Activated naive CD8-positive, alpha-beta T cell treated with anti-CD3 and anti-CD28 coated beads for 36 hours (primary cell): ENCODE results near the gene MLF2. TPM values are rescaled to one million over a fixed set of nuclear protein-coding genes. Genes with fewer than 3 reads are reported as not detected.
A peak's percentile ranks its signal among the peaks of the same experiment; 100 is the strongest.

ENCODE experiments used
- DNase-seq: peaks from one replicate; pipeline ENCODE4 v3.0.0; 2021
- H3K27ac Mint-ChIP-seq: one replicate; pipeline ENCODE4 v1.8.0; 2022; ENCODE audit warnings: mild to moderate bottlenecking, moderate library complexity, mixed read lengths
- H3K27me3 Mint-ChIP-seq: one replicate; pipeline ENCODE4 v1.8.0; 2022; ENCODE audit warnings: mild to moderate bottlenecking, mixed read lengths
- H3K36me3 Mint-ChIP-seq: one replicate; pipeline ENCODE4 v1.8.0; 2021; ENCODE audit warnings: mild to moderate bottlenecking, mixed read lengths
- H3K4me1 Mint-ChIP-seq: one replicate; pipeline ENCODE4 v1.8.0; 2021; ENCODE audit warnings: mixed read lengths
- H3K4me3 Mint-ChIP-seq: one replicate; pipeline ENCODE4 v1.8.0; 2022; ENCODE audit warnings: mild to moderate bottlenecking, moderate library complexity, mixed read lengths
- H3K9me3 Mint-ChIP-seq: one replicate; pipeline ENCODE4 v1.8.0; 2022; ENCODE audit warnings: mixed read lengths
- total RNA-seq, 2 experiments: library from RNA; stranded (reverse); gene quantifications; one replicate each; pipeline ENCODE4 v1.2.3, GENCODE V29; 2021

MLF2 gene
- total RNA-seq, 2 experiments from 2014 or later = 134 to 141 TPM

- peaks cover 69% of the 10 kb centered on the region for H3K27me3 Mint-ChIP-seq
- peak overlapping the region; percentile 86 for H3K27ac Mint-ChIP-seq
- H3K36me3 Mint-ChIP-seq = peaks cover 39% of the 10 kb centered on the region
- peak overlapping the region; percentile 91 for H3K4me3 Mint-ChIP-seq
- H3K4me1 Mint-ChIP-seq = peaks cover 67% of the 10 kb centered on the region
- no peaks in the 10 kb centered on the region for H3K9me3 Mint-ChIP-seq
- DNase-seq = no peak
These were observed 18.8 kb upstream of the MLF2 start for GRCh38 chr12:6771509-6772330.

GRCh38 chr12:6771091-6771495 lies 18.2 kb upstream of the MLF2 start:
- Mint-ChIP-seq H3K9me3 (no peaks in the 10 kb centered on the region), H3K4me3 (peak overlapping the region; percentile 12), H3K27ac (no peak overlapping the region), H3K4me1 (peaks cover 61% of the 10 kb centered on the region), H3K36me3 (peaks cover 32% of the 10 kb centered on the region), H3K27me3 (peaks cover 62% of the 10 kb centered on the region)
- no peak for DNase-seq

- H3K4me3 Mint-ChIP-seq = peak overlapping the region; percentile 12
- peaks cover 27% of the 10 kb centered on the region for H3K36me3 Mint-ChIP-seq
- peaks cover 63% of the 10 kb centered on the region for H3K27me3 Mint-ChIP-seq
- DNase-seq = no peak
- no peak overlapping the region for H3K27ac Mint-ChIP-seq
- peaks cover 59% of the 10 kb centered on the region for H3K4me1 Mint-ChIP-seq
- no peaks in the 10 kb centered on the region for H3K9me3 Mint-ChIP-seq
These were observed 17.7 kb upstream of the MLF2 start for GRCh38 chr12:6770600-6770999.

GRCh38 chr12:6770094-6770493 lies 17.2 kb upstream of the MLF2 start:
- Mint-ChIP-seq H3K27ac (no peak overlapping the region), H3K27me3 (peaks cover 66% of the 10 kb centered on the region), H3K36me3 (peaks cover 22% of the 10 kb centered on the region), H3K4me1 (peaks cover 57% of the 10 kb centered on the region), H3K4me3 (no peak overlapping the region), H3K9me3 (no peaks in the 10 kb centered on the region)
- DNase-seq = no peak

GRCh38 chr12:6769666-6770065 lies 16.7 kb upstream of the MLF2 start:
- Mint-ChIP-seq H3K9me3 (no peaks in the 10 kb centered on the region), H3K4me3 (peak overlapping the region; percentile 19), H3K27ac (peak overlapping the region; percentile 19), H3K27me3 (peaks cover 68% of the 10 kb centered on the region), H3K36me3 (peaks cover 18% of the 10 kb centered on the region), H3K4me1 (peaks cover 54% of the 10 kb centered on the region)
- no peak for DNase-seq

GRCh38 chr12:6768990-6769389 lies 16.0 kb upstream of the MLF2 start:
- no peak for DNase-seq
- Mint-ChIP-seq H3K36me3 (peaks cover 16% of the 10 kb centered on the region), H3K27me3 (peaks cover 68% of the 10 kb centered on the region), H3K4me1 (peaks cover 54% of the 10 kb centered on the region), H3K27ac (no peak overlapping the region), H3K9me3 (no peaks in the 10 kb centered on the region), H3K4me3 (no peak overlapping the region)

GRCh38 chr12:6768437-6768914 lies 15.5 kb upstream of the MLF2 start:
- DNase-seq = no peak
- Mint-ChIP-seq H3K27me3 (peaks cover 73% of the 10 kb centered on the region), H3K36me3 (peaks cover 15% of the 10 kb centered on the region), H3K27ac (no peak overlapping the region), H3K4me1 (peaks cover 53% of the 10 kb centered on the region), H3K9me3 (no peaks in the 10 kb centered on the region), H3K4me3 (no peak overlapping the region)

GRCh38 chr12:6767353-6768319 lies 14.7 kb upstream of the MLF2 start:
- Mint-ChIP-seq H3K27me3 (peaks cover 78% of the 10 kb centered on the region), H3K9me3 (no peaks in the 10 kb centered on the region), H3K27ac (no peak overlapping the region), H3K4me1 (peaks cover 46% of the 10 kb centered on the region), H3K36me3 (peaks cover 12% of the 10 kb centered on the region), H3K4me3 (peak overlapping the region; percentile 85)
- DNase-seq = no peak

GRCh38 chr12:6766651-6767349 lies 13.9 kb upstream of the MLF2 start:
- H3K4me1 Mint-ChIP-seq = peaks cover 39% of the 10 kb centered on the region
- no peaks in the 10 kb centered on the region for H3K9me3 Mint-ChIP-seq
- H3K27me3 Mint-ChIP-seq = peaks cover 81% of the 10 kb centered on the region
- peak overlapping the region; percentile 85 for H3K4me3 Mint-ChIP-seq
- peak; percentile 66 for DNase-seq
- H3K27ac Mint-ChIP-seq = no peak overlapping the region
- peaks cover 12% of the 10 kb centered on the region for H3K36me3 Mint-ChIP-seq

- Mint-ChIP-seq H3K36me3 (peaks cover 12% of the 10 kb centered on the region), H3K4me3 (peak within 1 kb of the TSS; percentile 85), H3K9me3 (no peaks in the 10 kb centered on the region), H3K4me1 (peaks cover 31% of the 10 kb centered on the region), H3K27me3 (peaks cover 79% of the 10 kb centered on the region), H3K27ac (no peak within 1 kb of the TSS)
- peak; percentile 42 for DNase-seq
These were observed 13.0 kb upstream of the MLF2 start, which contains the start of gene PTMS for GRCh38 chr12:6765634-6766581. TSS of gene PTMS (plus strand) at chr12:6766363. CDS start at chr12:6766706, 343 bp downstream.

GRCh38 chr12:6765048-6765633 lies 12.2 kb upstream of the MLF2 start:
- no peaks in the 10 kb centered on the region for H3K9me3 Mint-ChIP-seq
- H3K36me3 Mint-ChIP-seq = peaks cover 10% of the 10 kb centered on the region
- peaks cover 72% of the 10 kb centered on the region for H3K27me3 Mint-ChIP-seq
- peaks cover 29% of the 10 kb centered on the region for H3K4me1 Mint-ChIP-seq
- no peak for DNase-seq
- no peak overlapping the region for H3K27ac Mint-ChIP-seq
- H3K4me3 Mint-ChIP-seq = peak overlapping the region; percentile 30

- peaks cover 69% of the 10 kb centered on the region for H3K27me3 Mint-ChIP-seq
- H3K4me1 Mint-ChIP-seq = peaks cover 29% of the 10 kb centered on the region
- DNase-seq = peak; percentile 36
- peak overlapping the region; percentile 51 for H3K4me3 Mint-ChIP-seq
- no peaks in the 10 kb centered on the region for H3K9me3 Mint-ChIP-seq
- H3K27ac Mint-ChIP-seq = peak overlapping the region; percentile 53
- H3K36me3 Mint-ChIP-seq = peaks cover 7% of the 10 kb centered on the region
These were observed 11.3 kb upstream of the MLF2 start for GRCh38 chr12:6764011-6764828.

- no peak overlapping the region for H3K4me3 Mint-ChIP-seq
- H3K27me3 Mint-ChIP-seq = peaks cover 60% of the 10 kb centered on the region
- no peak overlapping the region for H3K27ac Mint-ChIP-seq
- H3K9me3 Mint-ChIP-seq = no peaks in the 10 kb centered on the region
- H3K36me3 Mint-ChIP-seq = peaks cover 7% of the 10 kb centered on the region
- peaks cover 28% of the 10 kb centered on the region for H3K4me1 Mint-ChIP-seq
- no peak for DNase-seq
These were observed 10.4 kb upstream of the MLF2 start for GRCh38 chr12:6763380-6763779.
